Large intestine (tissue), 3 donors: Measurements from ENCODE around the gene SPX. TPM values are rescaled to one million over a fixed set of nuclear protein-coding genes. Genes with fewer than 3 reads are reported as not detected.

Experiments
- DNase-seq, 2 donors: peaks; one replicate each; pipeline versions ENCODE4 v3.0.0 to v3.0.0-alpha.2; 2013
- H3K27ac ChIP-seq: one replicate; pipeline ENCODE4 v1.5.1; 2013; ENCODE audit warnings: low read length
- H3K27me3 ChIP-seq: 2 replicates; pipeline ENCODE4 v1.6.1; 2013; ENCODE audit warnings: low read length; ENCODE audit not compliant: control insufficient read depth, insufficient read depth
- H3K36me3 ChIP-seq: 2 replicates; pipeline ENCODE4 v1.6.1; 2013; ENCODE audit warnings: low read length; ENCODE audit not compliant: control insufficient read depth, insufficient read depth
- H3K4me1 ChIP-seq: one replicate; pipeline ENCODE4 v1.6.1; 2013; ENCODE audit warnings: low read length; ENCODE audit not compliant: control insufficient read depth, insufficient read depth
- H3K4me3 ChIP-seq: one replicate; pipeline ENCODE4 v1.5.1; 2013; ENCODE audit warnings: low read length
- H3K9me3 ChIP-seq: one replicate; pipeline ENCODE4 v1.6.1; 2013; ENCODE audit warnings: mild to moderate bottlenecking, low read depth, low read length, moderate library complexity; ENCODE audit not compliant: control insufficient read depth
- WGBS: methylation state at CpG from one replicate; pipeline ENCODE4 v1.1.5; 2013; ENCODE audit warnings: low lambda C conversion rate; ENCODE audit not compliant: insufficient coverage; 5-methylcytosine and 5-hydroxymethylcytosine counted together
- polyA plus RNA-seq: library from polyadenylated mRNA; unstranded; fragments of 120-200 nt; gene quantifications from one replicate; pipeline ENCODE4 v1.2.1, GENCODE V29; 2013

The SPX gene
- polyA plus RNA-seq, 1 donor: 3.5 TPM

DNA sequence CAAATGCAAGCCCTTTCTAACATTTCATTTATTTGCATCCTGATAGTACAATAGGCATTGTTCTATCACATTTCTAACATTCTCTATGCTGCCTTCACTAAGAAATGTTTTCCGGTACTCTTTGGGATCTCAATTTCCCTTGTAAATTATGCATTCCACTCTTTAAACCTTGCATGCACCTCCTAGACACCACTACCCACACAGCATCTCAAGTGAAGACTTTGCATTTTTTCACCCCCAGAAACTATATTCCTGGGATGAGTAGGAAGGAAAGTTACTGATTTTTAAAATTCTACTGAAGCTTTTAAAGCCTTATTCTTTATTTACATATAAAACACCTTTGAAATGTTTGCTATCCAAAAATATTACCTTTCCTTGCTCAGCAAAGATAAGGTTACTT lies 51.4 kb downstream of the SPX start:
- H3K27ac ChIP-seq: no peak overlapping the region
- H3K36me3 ChIP-seq: no peaks in the 10 kb centered on the region
- H3K4me1 ChIP-seq: no peaks in the 10 kb centered on the region
- H3K4me3 ChIP-seq: no peak overlapping the region
- WGBS: 100% methylated on average over 1 of the region's 1 CpG
- H3K27me3 ChIP-seq: no peaks in the 10 kb centered on the region
- no peaks in the 10 kb centered on the region for H3K9me3 ChIP-seq
- no peak for DNase-seq

DNA sequence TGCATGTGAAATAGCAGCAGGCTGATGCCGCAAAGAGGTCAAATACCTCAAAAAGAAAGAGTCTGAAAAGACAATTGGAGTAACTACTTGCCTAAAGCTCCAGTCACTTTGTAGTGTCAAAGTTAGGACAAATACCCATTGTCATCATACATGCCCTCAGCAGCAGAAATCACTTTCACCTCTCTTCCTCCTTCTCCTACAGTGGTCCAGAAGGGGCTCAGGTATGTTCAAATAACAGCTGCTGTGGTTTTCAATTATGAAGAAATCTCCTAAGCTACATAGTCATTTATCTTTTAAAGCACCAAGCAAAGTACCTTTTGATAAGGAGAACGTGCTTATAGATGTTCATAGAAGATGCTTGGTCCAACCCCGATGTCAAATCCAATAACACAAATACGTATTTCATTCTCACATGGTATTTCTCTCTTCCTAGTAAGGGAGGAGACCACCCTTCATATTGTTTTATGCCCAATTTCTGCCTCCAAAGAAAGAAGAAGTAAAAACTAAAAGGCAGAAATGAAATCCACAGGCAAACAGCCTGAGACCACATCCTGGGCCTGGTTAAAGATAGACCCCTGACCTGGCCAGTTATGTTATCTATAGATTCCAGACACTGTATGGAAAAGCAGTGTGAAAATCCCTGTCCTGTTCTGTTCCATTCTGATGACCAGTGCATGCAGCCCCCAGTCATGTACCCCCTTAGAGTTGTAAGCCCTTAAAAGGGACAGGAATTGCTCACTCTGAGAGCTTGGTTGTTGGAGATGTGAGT lies 54.8 kb downstream of the SPX start:
- H3K4me1 ChIP-seq: no peaks in the 10 kb centered on the region
- 100% methylated on average over 2 of the region's 4 CpGs for WGBS

More for the DNA sequence above, 54.8 kb downstream of the SPX start:
- H3K27me3 ChIP-seq: no peaks in the 10 kb centered on the region
- no peak for DNase-seq
- no peak overlapping the region for H3K27ac ChIP-seq
- H3K9me3 ChIP-seq: no peaks in the 10 kb centered on the region
- no peaks in the 10 kb centered on the region for H3K36me3 ChIP-seq
- no peak overlapping the region for H3K4me3 ChIP-seq

Other genes starting within 250 kb of the SPX start
- gene SLCO1A2, start 191.4 kb upstream of the SPX start, polyA plus RNA-seq: 0.06 TPM
- 0.10 TPM for gene IAPP, start 153.4 kb upstream of the SPX start, polyA plus RNA-seq
- gene PYROXD1, start 88.6 kb upstream of the SPX start, polyA plus RNA-seq: 21.3 TPM
- 22.3 TPM for gene RECQL, start 24.7 kb upstream of the SPX start, polyA plus RNA-seq
- gene GOLT1B, start 24.5 kb upstream of the SPX start, polyA plus RNA-seq: 28.2 TPM
- 0.03 TPM for gene GYS2, start 78.6 kb downstream of the SPX start, polyA plus RNA-seq
- 549 TPM for gene LDHB, start 131.5 kb downstream of the SPX start, polyA plus RNA-seq
- 7.6 TPM for gene KCNJ8, start 248.4 kb downstream of the SPX start, polyA plus RNA-seq